IMR-90 (cell line): ENCODE measurements around the gene ZBTB39.

Experiments
- BHLHE40 ChIP-seq: fragments of 150-350 bp; IDR thresholded peaks from 2 replicates; pipeline ENCODE4 v1.6.1; 2016; ENCODE audit warnings: mild to moderate bottlenecking, low read depth, low read length
- CTCF ChIP-seq: conservative IDR thresholded peaks from 2 replicates; pipeline ENCODE4 v1.5.1; 2012; ENCODE audit warnings: mild to moderate bottlenecking, low read depth, low read length, improper control_type of control experiment
- ELK1 ChIP-seq: fragments of 150-350 bp; IDR thresholded peaks from 2 replicates; pipeline ENCODE4 v1.6.1; 2016; ENCODE audit warnings: low read depth, mild to moderate bottlenecking, low read length, moderate library complexity, borderline replicate concordance
- RFX5 ChIP-seq: IDR thresholded peaks from 2 replicates; pipeline ENCODE4 v1.8.0; 2012; ENCODE audit warnings: low read depth, mild to moderate bottlenecking, low read length, moderate library complexity

GRCh38 chr12:57046086-57046791 is 39.9 kb upstream of the ZBTB39 start:
- no peak for TF ChIP-seq RFX5
- TF ChIP-seq BHLHE40: no peak
- no peak for TF ChIP-seq CTCF
- TF ChIP-seq ELK1: no peak
